GM12801 (cell line): ENCODE results near the gene ADGRF5.

ENCODE experiments used
- TF ChIP-seq, protein P1 (sequence below): IDR thresholded peaks from one replicate; pipeline ENCODE4 v1.5.1; 2011; ENCODE audit warnings: control low read depth; ENCODE audit not compliant: insufficient read length; ENCODE audit errors: extremely low read depth

ADGRF5 gene

DNA sequence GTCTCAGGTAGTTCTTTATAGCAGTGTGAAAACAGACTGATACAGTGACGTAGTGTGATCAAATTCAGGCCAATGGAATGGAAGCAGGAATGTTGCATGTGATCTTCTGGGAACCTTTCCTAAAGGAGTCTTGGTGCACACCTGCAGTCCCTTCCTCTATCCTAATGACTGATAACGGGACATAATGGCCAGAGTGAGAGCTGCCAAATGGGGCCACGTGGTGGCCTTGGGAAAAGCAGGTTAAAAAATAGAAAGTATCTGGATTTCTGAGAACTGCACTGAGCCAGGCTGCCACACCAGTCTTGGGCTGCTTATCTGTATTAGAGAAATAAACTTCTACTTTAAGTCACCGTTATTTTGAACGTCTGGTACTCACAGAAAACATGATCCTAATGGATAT is 76.6 kb downstream of the ADGRF5 start:
- TF ChIP-seq, protein P1, sequence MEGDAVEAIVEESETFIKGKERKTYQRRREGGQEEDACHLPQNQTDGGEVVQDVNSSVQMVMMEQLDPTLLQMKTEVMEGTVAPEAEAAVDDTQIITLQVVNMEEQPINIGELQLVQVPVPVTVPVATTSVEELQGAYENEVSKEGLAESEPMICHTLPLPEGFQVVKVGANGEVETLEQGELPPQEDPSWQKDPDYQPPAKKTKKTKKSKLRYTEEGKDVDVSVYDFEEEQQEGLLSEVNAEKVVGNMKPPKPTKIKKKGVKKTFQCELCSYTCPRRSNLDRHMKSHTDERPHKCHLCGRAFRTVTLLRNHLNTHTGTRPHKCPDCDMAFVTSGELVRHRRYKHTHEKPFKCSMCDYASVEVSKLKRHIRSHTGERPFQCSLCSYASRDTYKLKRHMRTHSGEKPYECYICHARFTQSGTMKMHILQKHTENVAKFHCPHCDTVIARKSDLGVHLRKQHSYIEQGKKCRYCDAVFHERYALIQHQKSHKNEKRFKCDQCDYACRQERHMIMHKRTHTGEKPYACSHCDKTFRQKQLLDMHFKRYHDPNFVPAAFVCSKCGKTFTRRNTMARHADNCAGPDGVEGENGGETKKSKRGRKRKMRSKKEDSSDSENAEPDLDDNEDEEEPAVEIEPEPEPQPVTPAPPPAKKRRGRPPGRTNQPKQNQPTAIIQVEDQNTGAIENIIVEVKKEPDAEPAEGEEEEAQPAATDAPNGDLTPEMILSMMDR, result no peak

DNA sequence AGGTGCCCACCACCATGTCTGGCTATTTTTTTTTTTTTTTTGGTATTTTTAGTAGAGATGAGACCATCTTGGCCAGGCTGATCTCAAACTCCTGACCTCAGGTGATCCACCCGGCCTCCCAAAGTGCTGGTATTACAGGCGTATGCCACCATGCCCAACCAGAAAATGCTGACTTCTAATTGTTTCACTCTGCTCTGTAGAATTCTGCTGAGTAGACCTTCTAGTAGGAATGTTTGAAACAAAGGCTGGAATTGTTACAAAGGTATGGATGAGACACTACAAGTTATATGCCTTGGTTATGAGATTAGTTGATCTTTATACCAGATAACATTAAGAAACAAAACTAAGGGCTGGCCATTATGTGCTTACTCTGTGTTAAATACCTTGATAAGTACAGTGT is 83.7 kb downstream of the ADGRF5 start:
- TF ChIP-seq, protein P1, result no peak

DNA sequence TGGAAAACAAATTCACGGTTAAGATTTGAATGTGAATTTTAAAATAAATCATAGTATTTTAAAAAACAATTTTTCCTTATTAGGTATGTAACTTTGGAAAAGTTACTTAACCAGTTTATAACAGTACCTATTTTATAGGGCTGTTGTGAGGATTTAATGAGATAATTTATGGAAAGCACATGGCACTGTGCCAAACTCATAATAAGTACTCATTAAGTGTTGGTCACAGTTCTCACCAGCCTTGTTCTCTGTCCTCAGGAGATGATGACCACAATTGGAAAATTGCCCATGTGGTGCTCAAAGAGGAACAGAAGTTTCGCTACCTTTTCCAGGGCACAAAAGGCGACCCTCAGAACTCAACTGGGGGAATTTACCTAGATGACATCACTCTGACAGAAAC is 88.9 kb downstream of the ADGRF5 start:
- TF ChIP-seq, protein P1, result no peak

DNA sequence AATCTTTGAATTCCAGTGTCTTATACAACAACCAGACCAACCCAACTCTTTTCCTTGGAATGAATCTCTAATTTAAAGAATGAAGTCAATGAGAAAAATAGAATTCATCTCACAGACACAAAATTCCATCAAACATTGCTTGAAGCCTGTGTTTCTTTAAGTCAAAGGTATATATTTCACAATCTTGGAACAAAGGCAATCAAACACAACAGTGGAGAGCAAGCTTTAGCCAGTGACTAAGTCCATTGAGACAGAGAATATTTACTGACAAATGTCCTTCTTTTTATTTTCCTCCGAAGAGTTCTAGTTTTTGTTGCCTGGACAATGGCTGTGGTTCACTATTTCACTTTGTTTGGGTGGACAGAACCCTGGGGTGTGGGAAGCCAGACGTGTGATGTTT is 92.8 kb downstream of the ADGRF5 start:
- TF ChIP-seq, protein P1, result no peak

DNA sequence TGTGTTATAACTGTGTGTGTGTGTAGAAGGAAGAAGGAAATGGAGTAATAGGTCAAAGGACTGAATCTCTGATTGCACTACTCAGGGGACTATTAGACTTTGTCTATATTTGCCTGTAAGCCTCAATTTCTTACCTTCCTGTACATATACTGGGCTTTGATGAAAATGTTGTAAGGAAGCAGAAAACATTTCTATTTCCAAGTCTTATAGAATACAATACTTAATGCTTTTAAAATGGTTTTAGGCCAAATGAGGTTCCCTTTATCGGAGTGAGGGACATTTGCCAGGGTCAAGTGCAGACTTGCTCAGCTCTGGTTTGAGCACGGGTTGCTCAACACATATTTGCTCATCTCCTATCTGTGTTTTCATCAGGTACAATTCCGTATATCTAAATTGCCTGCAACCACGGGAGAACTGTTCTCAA is 100.3 kb downstream of the ADGRF5 start:
- TF ChIP-seq, protein P1, result no peak

DNA sequence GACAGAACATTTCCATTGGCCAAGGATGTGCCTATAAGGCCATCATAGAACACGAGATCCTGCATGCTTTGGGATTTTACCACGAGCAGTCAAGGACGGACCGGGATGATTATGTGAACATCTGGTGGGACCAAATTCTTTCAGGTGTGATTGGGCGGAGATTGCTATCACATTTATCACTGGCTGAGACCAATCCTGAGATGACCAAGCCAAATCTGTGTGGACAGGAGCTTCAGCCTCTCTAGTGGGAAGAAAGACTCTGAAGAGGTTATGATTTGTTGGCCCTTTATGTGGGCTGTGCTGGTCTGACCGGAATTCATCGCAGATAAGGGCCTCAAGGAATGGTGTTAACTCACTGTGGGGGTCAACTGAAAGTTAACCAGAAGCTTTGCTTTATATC is 102.2 kb downstream of the ADGRF5 start:
- TF ChIP-seq, protein P1, result no peak

DNA sequence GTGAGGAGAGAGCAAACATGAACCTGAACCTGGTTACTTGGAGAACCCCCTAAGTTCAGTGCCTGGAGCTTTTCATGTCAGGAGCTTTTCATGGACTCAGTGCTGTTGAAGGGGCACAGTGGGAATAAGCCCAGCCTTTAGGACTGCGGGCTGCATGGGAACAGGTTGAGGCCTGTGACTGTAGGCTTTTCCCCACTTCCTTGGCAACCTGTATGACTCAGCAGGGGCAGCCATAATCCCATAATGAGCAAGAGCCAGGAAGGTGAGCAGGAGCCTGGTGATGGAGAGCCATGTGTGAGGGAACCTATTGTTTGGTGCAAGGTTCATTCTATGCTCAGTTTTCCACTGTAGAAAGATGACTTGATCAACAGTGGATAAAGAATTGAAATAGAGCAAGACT is 105.1 kb downstream of the ADGRF5 start:
- TF ChIP-seq, protein P1, result no peak

DNA sequence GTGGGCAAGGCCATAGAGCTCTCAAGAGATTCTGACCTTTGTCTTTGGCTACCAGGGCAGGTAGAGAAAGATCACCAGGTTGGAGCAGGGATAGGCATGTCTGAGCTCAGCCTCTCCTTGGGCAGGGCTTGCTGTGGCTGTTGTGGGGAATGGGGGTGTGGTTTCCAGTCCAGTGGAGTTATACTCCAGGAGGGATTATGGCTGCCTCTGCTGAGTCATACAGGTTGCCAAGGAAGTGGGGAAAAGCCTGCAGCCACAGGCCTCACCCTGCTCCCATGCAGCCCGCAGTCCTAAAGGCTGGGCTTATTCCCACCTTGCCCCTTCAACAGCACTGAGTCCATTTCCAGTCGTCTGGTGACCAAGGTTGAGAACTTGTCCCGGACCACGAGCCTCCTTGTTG is 106.6 kb downstream of the ADGRF5 start:
- TF ChIP-seq, protein P1, result no peak
